Cardiac fibroblast (primary cell): Measurements from ENCODE around the gene SEC14L3.

Experiments used
- DNase-seq, 2 donors: peaks; one replicate each; pipeline versions ENCODE4 v3.0.0 to v3.0.0-alpha.2; 2010; ENCODE audit warnings: low read depth in 2 of 2
- H3K4me3 ChIP-seq, 2 donors: replicated peaks in 1 of 2; 1 replicate in 1 of 2; 2 replicates in 1 of 2; pipeline ENCODE4 v1.5.1; 2011; ENCODE audit warnings: low read depth in 2 of 2, low read length in 2 of 2, mild to moderate bottlenecking in 2 of 2, moderate library complexity in 1 of 2
- CTCF ChIP-seq: IDR thresholded peaks from one replicate; pipeline ENCODE4 v1.5.1; 2011; ENCODE audit warnings: low read depth, mild to moderate bottlenecking, low read length, inconsistent platforms

SEC14L3 gene

DNA sequence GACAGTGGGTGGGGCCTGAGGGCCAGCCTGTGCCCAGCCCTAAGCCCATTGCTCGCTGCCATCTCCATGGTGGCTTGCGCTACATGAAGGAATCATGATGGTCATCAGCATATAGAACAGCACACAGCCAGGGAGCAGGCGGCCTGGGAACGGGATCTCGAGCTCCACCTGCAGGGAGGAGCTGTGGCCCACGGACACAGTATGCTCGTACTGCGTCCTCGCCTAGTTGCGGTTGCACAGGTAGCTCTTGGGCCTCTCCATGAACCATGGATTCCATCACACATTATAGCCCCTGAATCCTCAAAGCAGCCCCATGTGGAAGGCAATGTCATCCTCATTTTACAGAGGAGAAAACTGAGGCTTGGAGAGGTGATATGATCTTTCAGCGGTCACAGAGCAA lies 18.6 kb upstream of the SEC14L3 start:
- TF ChIP-seq CTCF = peak; percentile 32
- no peak overlapping the region for H3K4me3 ChIP-seq
- DNase-seq = no peak

- no peak for DNase-seq
- no peak overlapping the region for H3K4me3 ChIP-seq
- TF ChIP-seq CTCF = no peak
These were observed 16.3 kb upstream of the SEC14L3 start for GRCh38 chr22:30488121-30488520.

GRCh38 chr22:30486661-30487115 lies 14.9 kb upstream of the SEC14L3 start:
- no peak for TF ChIP-seq CTCF
- no peak overlapping the region for H3K4me3 ChIP-seq
- DNase-seq = no peak

DNA sequence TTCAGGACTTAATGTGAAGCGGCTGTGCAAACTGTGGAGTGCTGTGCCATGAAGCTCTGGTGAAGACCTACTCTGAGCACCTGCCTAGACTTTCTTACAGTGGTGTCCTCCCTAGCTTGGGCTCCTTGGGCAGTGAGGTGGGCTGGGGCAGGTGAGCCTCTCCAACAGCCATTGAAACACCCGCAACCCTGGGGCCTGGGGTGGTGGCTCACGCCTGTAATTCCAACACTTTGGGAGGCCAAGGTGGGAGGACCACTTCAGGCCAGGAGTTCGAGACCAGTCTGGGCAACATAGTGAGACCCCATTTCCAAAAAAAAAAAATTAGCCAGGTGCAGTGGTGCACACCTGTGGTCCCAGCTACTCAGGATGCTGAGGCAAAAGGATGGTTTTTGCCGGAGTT lies 14.3 kb upstream of the SEC14L3 start:
- no peak overlapping the region for H3K4me3 ChIP-seq
- TF ChIP-seq CTCF = no peak
- DNase-seq = no peak

DNA sequence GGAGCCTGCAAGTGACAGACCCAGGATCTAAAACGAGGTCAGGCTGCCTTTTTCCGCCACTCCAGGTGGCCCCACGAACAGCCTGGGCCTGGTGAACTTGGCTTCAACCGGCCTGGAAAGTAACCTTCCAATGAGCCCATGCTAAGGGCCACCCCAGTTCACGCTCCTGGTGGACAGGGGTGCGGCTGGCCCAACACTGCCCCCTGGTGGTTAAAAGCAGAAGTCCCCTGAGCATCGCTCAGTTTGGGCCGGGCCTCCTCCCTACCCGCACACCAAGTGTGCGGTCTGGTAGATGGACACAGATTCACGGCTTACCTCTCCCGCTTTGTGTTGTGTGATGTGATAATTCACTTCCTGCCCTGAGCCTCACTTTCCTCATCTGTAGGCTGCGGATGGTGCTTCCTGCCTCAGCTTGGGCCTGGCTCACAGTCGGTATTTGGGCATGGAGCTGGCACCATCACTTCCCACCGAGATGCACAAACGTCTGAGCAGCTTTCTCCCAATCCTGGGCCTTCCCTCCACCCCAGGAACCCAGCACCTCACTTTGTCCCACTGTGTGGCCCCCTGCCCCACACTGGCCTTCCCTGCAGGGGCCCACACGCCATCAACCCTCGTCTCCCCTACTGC lies 13.7 kb upstream of the SEC14L3 start:
- no peak overlapping the region for H3K4me3 ChIP-seq
- peak; percentile 90 for TF ChIP-seq CTCF
- peak; percentile 63 for DNase-seq

DNA sequence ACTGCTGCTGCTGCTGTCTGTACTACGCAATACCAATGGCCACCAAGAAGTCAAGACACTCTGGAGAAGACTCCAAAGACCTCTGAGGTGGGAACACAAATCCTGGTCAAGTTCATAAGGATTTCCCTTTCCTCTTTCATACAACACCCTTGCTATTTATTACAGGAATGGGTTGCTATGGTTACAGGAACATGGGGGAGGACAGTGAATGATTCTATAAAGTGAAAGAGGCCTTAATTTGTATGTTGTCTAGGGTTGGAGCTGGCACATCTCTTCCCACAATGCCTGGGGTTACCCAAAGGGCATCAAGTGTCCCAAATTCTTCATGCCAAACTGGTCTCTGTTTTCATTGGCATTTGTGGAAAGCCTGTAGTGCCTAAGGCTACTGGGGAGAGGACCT lies 11.4 kb upstream of the SEC14L3 start:
- TF ChIP-seq CTCF = no peak
- peak; percentile 20 to 48 for DNase-seq
- H3K4me3 ChIP-seq = no peak overlapping the region

DNA sequence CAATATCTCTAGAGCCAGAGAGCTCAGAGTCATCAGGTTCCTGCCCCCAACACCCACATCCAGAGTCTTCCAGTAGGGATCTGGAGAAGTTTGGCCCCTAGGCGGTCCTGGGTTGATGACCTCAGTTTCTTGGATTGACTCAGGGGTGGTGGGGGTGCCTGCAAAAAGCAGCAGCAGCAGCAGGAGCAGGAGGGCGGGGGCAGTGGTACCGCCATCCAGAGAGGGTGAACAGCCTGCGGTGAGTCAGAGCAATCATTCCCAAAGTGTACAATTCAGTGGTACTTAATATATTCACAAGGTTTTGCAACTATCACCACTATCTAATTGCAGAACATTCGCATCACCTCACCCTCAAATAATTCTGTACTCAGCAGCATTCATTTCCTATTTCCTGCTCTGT lies 9.9 kb upstream of the SEC14L3 start:
- H3K4me3 ChIP-seq = no peak overlapping the region
- DNase-seq = peak in 1 of 2 donors; percentile 5
- TF ChIP-seq CTCF = no peak
